Tibial nerve (tissue), 4 donors: ENCODE results near the gene PCK2. TPM values are rescaled to one million over a fixed set of nuclear protein-coding genes. Genes with fewer than 3 reads are reported as not detected.

Experiments used
- DNase-seq, 2 donors: peaks; one replicate each; pipeline ENCODE4 v3.0.0-alpha.2; 2019; ENCODE audit warnings: low spot score in 2 of 2
- H3K27ac ChIP-seq, 4 donors: fragments of 200-600 bp; sonication (generic) in 3 of 4; one replicate each; pipeline ENCODE4 v1.5.1; 2017 to 2019; ENCODE audit warnings: mild to moderate bottlenecking in 1 of 4
- H3K27me3 ChIP-seq, 2 donors: fragments of 200-600 bp; sonication (generic) in 1 of 2; one replicate each; pipeline versions ENCODE4 v1.5.1 to v1.6.0; 2017 to 2019
- H3K36me3 ChIP-seq, 3 donors: fragments of 200-600 bp; sonication (generic); one replicate each; pipeline ENCODE4 v1.5.1; 2018 to 2019
- H3K4me1 ChIP-seq, 4 donors: fragments of 200-600 bp; sonication (generic) in 3 of 4; one replicate each; pipeline ENCODE4 v1.5.1; 2017 to 2019
- H3K4me3 ChIP-seq, 4 donors: fragments of 200-600 bp; sonication (generic) in 3 of 4; one replicate each; pipeline ENCODE4 v1.5.1; 2017 to 2019; ENCODE audit warnings: mild to moderate bottlenecking in 1 of 4, moderate library complexity in 1 of 4
- H3K9me3 ChIP-seq, 4 donors: fragments of 200-600 bp; sonication (generic) in 3 of 4; one replicate each; pipeline ENCODE4 v1.5.1; 2017 to 2019
- EP300 ChIP-seq, 2 donors: sonication (generic); formaldehyde crosslinking; IDR thresholded peaks; one replicate each; pipeline ENCODE4 v1.6.1; 2017; ENCODE audit warnings: antibody characterized with exemption in 2 of 2, mild to moderate bottlenecking in 1 of 2
- POLR2A ChIP-seq, 2 donors: fragments of 450-650 bp; IDR thresholded peaks; one replicate each; pipeline ENCODE4 v1.6.1; 2017; ENCODE audit warnings: antibody characterized with exemption in 2 of 2, mild to moderate bottlenecking in 2 of 2, moderate library complexity in 2 of 2
- WGBS, 2 donors: methylation state at CpG; one replicate each; pipeline ENCODE4 v1.1.5; 2018; 5-methylcytosine and 5-hydroxymethylcytosine counted together
- total RNA-seq, 4 donors: library from RNA; depleted of rRNA; stranded (reverse); fragments of >200 nt; gene quantifications; one replicate each; pipeline ENCODE4 v1.1.0, GENCODE V29; 2016
- TF ChIP-seq, protein P1 (sequence below), 5 experiments: fragments of 200-600 bp in 3 of 5; fragments of 450-650 bp in 2 of 5; sonication (generic) in 3 of 5; IDR thresholded peaks; one replicate each; pipeline ENCODE4 v1.5.1; 2016 to 2019; ENCODE audit warnings: antibody characterized with exemption in 5 of 5, mild to moderate bottlenecking in 3 of 5, moderate library complexity in 2 of 5

PCK2 gene
- total RNA-seq, 4 donors from 2014 or later, result 28.9 to 49.2 (median 34.3) TPM

DNA sequence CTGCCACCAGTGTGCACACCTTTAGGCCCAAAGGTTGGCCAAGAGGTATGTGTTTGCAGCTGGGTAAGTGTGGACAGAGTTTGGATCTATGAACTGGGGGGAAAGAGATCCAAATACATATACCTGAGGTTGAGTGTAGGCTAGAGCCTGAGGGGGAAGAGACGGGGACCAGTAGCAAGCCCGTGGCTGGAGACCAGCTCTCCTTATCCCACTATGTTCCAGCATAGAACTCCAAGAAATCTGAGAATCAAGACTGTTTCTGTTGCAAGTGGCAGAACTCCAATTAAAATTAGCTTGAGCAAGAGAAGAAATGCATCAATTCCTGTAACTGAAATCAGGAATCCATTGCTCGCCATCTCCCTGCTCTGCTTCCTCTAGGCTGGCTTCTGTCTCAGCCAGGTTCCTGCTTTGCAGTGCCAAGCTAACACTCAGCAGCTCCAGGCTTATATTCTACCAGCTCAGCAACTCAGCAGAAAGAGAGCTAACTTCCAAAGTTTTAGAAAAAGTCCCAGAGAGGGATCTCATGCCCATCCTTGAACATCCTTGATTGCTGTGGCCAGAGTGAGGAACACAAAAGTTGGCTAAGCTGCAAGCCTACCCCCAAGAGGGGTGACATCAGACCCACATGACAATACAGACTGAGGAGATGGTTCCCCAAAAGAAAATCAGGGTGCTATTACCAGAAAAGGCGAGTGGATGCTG is 1.5 kb upstream of the PCK2 start:
- H3K36me3 ChIP-seq, result peaks cover 0 to 2% (median 0%) of the 10 kb centered on the region in 3 donors
- 79 to 82% methylated on average over 4 of the region's 4 CpGs for WGBS, 2 donors

DNA sequence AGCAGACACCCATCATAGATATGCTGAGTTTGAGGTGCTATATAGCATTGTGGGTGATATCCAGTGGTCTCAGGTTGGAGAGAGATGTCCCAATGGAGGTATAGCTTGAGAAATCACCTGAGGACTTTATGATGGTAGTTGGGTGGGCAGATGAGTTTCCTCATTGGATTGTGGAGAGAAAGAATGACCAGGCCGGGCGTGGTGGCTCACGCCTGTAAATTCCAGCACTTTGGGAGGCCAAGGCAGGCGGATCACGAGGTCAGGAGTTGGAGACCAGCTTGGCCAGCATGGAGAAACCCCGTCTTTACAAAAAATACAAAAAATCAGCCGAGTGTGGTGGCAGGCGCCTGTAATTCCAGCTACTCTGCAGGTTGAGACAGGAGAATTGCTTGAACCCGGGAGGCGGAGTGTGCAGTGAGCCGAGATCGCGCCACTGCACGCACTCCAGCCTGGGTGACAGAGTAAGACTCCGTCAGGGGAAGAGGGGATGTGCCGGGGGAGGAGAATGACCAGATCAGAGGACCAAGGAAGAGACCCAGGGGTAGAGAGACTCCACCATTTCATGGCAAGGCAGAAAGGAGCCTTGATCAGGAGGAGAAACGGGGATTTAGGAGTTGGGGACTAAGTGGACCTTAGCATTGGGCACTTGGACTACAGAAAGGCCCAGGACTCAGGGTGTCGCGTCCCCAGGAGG is 757 bp upstream of the PCK2 start:
- TF ChIP-seq EP300 (IDR thresholded peaks at IDR 0.05), result no peak
- TF ChIP-seq, protein P1, sequence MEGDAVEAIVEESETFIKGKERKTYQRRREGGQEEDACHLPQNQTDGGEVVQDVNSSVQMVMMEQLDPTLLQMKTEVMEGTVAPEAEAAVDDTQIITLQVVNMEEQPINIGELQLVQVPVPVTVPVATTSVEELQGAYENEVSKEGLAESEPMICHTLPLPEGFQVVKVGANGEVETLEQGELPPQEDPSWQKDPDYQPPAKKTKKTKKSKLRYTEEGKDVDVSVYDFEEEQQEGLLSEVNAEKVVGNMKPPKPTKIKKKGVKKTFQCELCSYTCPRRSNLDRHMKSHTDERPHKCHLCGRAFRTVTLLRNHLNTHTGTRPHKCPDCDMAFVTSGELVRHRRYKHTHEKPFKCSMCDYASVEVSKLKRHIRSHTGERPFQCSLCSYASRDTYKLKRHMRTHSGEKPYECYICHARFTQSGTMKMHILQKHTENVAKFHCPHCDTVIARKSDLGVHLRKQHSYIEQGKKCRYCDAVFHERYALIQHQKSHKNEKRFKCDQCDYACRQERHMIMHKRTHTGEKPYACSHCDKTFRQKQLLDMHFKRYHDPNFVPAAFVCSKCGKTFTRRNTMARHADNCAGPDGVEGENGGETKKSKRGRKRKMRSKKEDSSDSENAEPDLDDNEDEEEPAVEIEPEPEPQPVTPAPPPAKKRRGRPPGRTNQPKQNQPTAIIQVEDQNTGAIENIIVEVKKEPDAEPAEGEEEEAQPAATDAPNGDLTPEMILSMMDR (IDR thresholded peaks at IDR 0.05), result no peak
- no peak for TF ChIP-seq POLR2A (IDR thresholded peaks at IDR 0.05)
- WGBS, 2 donors, result 80 to 83% methylated on average over 19 of the region's 19 CpGs
- Histone ChIP-seq H3K4me1 (peaks cover 0 to 33% (median 12%) of the 10 kb centered on the region in 4 donors), H3K4me3 (peak overlapping the region in 2 of 4 donors; percentile 76 to 98), H3K27ac (peak overlapping the region; percentile 88 to 98 (median 93)), H3K27me3 (no peaks in the 10 kb centered on the region), H3K36me3 (peaks cover 0 to 5% (median 5%) of the 10 kb centered on the region in 3 donors), H3K9me3 (no peaks in the 10 kb centered on the region)
- no peak for DNase-seq

More for the DNA sequence above, 1.5 kb upstream of the PCK2 start:
- Histone ChIP-seq H3K4me3 (no peak overlapping the region), H3K27me3 (no peaks in the 10 kb centered on the region), H3K9me3 (no peaks in the 10 kb centered on the region), H3K27ac (peak overlapping the region in 3 of 4 donors; percentile 93 to 98 (median 93)), H3K4me1 (peaks cover 0 to 33% (median 12%) of the 10 kb centered on the region in 4 donors)
- TF ChIP-seq, protein P1 (IDR thresholded peaks at IDR 0.05), result no peak
- peak in 1 of 2 donors; percentile 20 for DNase-seq

DNA sequence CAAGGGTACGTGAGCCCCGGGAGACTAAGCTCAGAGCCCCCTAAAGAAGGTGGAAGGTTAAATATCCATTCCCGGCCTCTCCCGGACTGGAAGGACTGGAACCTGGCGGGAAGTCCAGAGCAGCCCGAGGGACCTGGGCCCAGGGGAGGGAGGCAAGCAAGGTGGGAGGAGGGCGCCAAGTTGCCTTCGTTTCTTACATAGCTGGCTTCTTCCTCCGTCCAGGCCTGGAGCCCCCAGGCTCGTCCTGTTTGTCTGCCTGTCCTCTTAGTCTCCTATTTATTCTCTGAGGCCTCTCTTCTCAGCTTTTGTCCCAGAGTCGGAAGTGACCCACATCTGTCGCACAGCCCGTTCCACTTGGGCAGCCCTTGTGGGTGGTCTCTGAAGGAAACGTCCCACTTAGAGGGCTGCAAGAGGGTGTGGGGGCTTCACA is 745 bp downstream of the PCK2 start:
- TF ChIP-seq EP300 (IDR thresholded peaks at IDR 0.05) (no peak), POLR2A (IDR thresholded peaks at IDR 0.05) (no peak)
- TF ChIP-seq, protein P1 (IDR thresholded peaks at IDR 0.05), result no peak
- no peaks in the 10 kb centered on the region for H3K9me3 ChIP-seq
- H3K36me3 ChIP-seq, result peaks cover 0 to 20% (median 13%) of the 10 kb centered on the region in 3 donors
- H3K27me3 ChIP-seq, result no peaks in the 10 kb centered on the region
- H3K4me3 ChIP-seq, result peak overlapping the region; percentile 67 to 98 (median 84)
- H3K27ac ChIP-seq, result peak overlapping the region; percentile 88 to 98 (median 93)
- no peak for DNase-seq
- WGBS, 2 donors, result 16 to 29% methylated on average over 13 to 14 of the region's 14 CpGs
- peaks cover 0 to 33% (median 12%) of the 10 kb centered on the region in 4 donors for H3K4me1 ChIP-seq

DNA sequence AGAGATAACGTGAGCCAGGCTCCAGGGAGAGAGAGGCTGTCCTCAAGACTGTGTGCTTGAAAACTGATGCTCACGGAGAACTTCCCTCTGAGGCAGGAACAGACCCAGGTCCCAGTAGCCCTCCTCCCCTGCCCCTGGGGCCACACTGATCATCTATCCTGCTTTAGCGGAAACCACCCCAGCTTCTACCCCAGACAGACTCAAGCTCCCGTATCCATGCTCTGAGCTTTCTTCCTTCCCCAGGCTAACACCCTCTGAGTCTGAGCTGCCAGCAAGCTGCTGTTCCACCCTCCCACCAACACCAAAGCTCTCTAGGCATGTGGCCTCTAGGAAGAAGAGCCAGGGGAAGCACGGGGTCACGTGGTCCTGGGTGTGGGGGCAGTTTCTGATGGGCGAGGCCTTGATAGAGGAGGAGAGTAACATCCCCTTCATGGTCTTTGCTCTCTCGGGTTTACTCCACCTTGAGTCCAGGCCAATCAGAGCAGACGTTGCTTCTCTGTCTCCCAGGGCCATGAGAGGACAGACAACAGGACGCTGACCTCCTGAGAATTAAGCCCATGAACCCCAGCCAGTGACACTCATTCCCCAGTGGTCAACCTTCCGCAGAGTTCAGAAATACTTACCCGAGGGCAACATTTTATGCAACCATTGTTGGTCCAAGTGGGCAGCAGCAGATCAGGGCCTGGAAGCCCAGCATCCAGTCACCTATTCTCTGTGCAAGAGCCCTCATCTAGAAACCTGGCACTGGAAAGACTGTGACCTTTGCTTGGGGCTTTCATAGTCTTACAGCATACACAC is 1.4 kb downstream of the PCK2 start:
- peak overlapping the region; percentile 67 to 98 (median 84) for H3K4me3 ChIP-seq
- no peaks in the 10 kb centered on the region for H3K27me3 ChIP-seq
- peak in 1 of 2 donors; percentile 12 for TF ChIP-seq EP300 (IDR thresholded peaks at IDR 0.05)
- TF ChIP-seq POLR2A (IDR thresholded peaks at IDR 0.05), result peak in 1 of 2 donors; percentile 46
- TF ChIP-seq, protein P1 (IDR thresholded peaks at IDR 0.05), result no peak
- H3K27ac ChIP-seq, result peak overlapping the region; percentile 88 to 98 (median 93)
- WGBS, 2 donors, result 60 to 61% methylated on average over 12 of the region's 12 CpGs
- peak; percentile 37 to 61 for DNase-seq
- H3K9me3 ChIP-seq, result no peaks in the 10 kb centered on the region
- peaks cover 0 to 26% (median 13%) of the 10 kb centered on the region in 3 donors for H3K36me3 ChIP-seq
- H3K4me1 ChIP-seq, result peaks cover 0 to 33% (median 12%) of the 10 kb centered on the region in 4 donors
